VCaP (cell line): ENCODE results near the gene RBM12.
A peak's percentile ranks its signal among the peaks of the same experiment; 100 is the strongest.

ENCODE experiments used
- H3K27ac ChIP-seq: fragments of 450-650 bp; 2 replicates; pipeline ENCODE4 v1.5.1; 2017
- TF ChIP-seq, protein P1 (sequence below): fragments of 450-650 bp; conservative IDR thresholded peaks from 2 replicates; pipeline ENCODE4 v1.5.1; 2017; ENCODE audit warnings: mild to moderate bottlenecking, moderate library complexity

RBM12 gene

DNA sequence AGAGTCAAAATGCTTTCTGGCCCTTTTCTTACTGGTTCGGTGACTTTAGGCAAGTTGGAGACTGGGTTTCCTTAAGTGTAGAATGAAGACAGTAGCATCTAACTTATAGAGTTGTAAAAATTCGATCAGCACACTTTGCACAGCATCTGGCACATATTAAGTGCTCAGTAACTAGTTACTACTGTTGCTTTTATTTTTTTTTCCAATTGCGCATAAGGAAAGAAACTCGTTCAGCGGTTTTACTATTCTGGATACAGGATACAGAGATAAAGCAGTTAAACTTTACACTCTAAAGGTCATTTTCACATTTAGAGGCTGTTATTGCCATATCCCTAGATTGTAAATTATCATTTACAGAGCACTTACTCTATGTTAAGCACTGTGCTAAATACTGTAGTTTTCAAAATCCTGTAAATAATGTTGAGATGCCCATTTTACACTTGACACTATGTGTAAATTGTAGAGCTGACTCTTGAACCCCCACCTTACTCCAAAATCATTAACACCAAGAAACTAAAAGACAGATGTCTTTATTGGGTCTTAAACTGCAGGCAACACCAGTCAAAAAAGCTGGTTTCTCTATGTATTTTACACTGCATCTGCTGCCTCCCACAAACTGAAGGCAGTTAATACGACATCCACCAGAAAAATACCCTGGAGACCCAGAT is 35.4 kb upstream of the RBM12 start:
- TF ChIP-seq, protein P1, sequence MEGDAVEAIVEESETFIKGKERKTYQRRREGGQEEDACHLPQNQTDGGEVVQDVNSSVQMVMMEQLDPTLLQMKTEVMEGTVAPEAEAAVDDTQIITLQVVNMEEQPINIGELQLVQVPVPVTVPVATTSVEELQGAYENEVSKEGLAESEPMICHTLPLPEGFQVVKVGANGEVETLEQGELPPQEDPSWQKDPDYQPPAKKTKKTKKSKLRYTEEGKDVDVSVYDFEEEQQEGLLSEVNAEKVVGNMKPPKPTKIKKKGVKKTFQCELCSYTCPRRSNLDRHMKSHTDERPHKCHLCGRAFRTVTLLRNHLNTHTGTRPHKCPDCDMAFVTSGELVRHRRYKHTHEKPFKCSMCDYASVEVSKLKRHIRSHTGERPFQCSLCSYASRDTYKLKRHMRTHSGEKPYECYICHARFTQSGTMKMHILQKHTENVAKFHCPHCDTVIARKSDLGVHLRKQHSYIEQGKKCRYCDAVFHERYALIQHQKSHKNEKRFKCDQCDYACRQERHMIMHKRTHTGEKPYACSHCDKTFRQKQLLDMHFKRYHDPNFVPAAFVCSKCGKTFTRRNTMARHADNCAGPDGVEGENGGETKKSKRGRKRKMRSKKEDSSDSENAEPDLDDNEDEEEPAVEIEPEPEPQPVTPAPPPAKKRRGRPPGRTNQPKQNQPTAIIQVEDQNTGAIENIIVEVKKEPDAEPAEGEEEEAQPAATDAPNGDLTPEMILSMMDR: no peak
- peak overlapping the region; percentile 97 for H3K27ac ChIP-seq

DNA sequence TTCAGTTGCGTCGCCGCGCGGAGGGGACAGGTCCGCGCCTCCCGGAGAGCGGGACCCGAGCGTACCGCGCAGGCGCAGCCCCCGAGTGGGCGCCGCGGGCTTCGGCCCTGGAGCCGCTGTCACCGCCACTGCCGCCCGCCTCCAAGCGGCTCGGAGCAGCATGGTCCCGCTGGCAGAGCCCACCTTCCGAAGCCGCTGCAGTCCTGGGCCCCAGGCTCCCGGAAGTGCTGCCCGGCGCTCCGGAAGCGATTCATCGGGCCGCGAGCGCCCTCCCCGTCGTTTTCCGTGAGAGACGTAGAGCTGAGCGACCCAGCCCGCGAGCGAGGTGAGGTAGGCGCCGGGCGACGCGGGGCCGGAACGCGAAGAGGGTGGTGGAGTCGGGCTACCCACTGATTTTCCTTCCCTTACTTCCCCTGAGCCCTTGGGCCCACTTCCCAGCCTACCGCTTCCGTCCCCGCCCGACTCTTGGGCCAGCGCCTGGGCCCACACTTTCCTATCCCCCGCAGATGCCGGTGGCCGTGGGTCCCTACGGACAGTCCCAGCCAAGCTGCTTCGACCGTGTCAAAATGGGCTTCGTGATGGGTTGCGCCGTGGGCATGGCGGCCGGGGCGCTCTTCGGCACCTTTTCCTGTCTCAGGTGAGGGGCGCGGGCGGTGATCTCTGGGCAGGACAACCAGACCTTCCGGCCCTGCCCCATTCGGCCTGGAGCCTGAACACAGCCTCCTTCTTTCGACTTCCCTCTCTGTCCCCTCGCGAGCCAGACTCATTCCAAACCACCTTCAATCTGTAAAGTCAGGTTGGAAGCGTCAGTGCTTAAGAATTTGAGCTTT is 34.6 kb upstream of the RBM12 start, which contains the start of the genes NFS1 and ROMO1:
Gene NFS1, minus strand, starts transcription at position 226 of the 830 bp plus-strand sequence. Its CDS starts 64 bp downstream, at position 162.
Gene ROMO1, plus strand, starts transcription at position 279 of the 830 bp plus-strand sequence. Its CDS starts 228 bp downstream, at position 507.
- H3K27ac ChIP-seq: peak within 1 kb of the TSS; percentile 97
- TF ChIP-seq, protein P1: peak; percentile 29

DNA sequence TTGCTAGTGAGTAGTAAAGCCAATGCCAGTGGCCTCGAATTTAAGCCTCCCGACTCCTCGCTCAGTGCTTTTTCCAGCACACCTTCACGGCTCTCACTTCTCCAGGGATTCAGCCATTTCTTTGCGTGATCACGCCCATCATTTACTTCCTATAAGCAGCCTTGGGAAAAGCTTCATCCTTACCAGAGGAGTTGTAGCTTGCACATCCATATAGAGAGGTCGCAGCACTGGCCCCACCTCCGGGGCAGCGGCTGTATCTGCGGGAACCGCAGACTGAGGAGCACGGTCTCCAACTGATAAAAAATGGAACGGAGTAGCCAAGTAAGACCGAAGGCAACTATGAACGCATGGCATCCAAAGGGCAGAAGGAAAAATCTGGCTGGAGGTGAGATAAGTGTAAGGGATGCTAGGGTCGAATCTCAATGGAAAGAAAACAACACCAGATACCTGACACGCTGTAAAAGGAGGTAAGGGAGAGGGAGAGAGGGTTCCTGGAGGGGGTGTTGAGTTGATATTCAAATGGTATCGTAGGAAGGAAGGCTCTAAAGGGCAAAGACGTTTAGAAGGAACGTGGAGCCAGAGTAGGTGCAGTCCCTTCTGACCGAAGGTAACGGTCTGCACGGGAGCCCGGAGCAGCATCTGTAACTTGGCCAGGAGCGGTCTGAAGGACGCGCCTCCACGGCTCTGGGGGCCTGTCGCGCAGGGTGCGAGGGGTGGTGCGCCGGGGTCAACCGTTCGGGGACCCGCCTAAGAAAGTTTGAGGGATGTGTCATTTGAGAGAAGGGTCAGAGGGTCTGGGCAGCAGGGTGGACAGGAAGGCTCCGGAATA is 33.8 kb upstream of the RBM12 start:
- H3K27ac ChIP-seq: peak overlapping the region; percentile 97
- TF ChIP-seq, protein P1: no peak

DNA sequence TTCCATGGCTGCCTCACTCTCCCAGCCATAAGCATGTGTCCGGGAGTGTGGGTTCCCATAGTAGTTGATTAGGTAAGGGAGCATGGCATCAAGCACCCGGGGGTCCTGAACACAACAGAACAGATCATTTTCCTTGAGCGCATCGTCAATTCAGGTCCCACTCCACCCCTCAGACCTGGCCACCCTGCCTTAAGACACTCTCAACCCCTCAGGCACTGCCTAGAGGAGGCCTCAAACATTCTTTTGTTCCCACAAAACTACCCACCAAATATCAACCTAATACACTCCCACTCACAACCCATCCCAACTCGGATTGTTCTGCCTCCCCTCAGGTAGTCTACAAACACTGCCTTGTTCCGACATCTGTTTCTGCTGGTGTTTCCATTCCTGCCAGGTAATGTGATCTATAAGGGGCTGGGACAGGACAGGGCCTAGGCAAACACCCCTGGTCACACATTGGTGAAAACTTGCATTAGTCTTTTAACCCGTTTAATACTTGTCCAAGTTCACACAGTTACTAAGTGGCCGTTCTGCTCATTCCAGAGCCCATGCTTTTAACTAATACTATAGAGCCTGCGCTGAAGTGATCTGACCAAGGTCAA is 33.1 kb upstream of the RBM12 start:
- H3K27ac ChIP-seq: peak overlapping the region; percentile 97
- TF ChIP-seq, protein P1: no peak

DNA sequence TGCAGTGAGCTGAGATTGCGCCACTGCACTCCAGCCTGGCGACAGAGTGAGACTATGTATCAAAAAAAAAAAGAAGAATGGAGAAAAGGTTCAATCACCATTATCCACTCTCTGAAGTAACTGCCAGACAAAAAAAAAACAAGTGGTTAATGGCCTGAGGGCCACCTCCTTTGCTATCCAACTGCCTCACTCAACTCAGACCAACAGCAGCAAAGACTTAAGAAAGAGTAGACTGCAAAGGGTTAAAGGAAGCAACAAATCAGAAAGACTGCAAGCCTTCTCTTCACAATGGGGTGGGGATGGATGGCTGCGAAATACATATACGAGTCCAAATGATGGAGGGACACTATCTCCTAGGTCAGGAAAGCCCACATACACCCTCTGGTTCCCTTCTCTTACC is 31.3 kb upstream of the RBM12 start:
- H3K27ac ChIP-seq: no peak overlapping the region
- TF ChIP-seq, protein P1: no peak

DNA sequence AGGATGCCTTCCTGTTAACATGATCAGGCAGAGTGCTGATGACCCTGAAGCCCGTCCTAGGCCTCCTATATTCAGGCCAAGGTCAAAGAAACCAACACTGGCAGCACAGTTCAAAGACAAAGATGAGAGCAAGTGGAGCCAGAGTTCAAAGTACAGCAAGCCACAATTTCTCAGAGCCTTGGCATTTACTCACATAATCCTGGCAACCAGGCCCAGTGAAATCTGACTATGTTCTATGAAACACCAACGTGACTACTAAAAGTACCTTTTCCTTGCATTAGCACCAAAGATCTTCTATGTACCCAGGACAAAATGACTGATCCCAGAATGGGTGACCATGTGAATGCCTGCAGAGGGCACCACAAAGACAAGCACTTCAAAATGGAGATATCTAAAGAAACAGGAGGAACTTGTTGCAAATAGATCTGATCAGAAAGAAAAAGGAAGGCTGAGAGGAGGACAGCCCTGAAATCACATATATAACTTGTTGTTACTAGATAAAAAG is 30.6 kb upstream of the RBM12 start:
- H3K27ac ChIP-seq: no peak overlapping the region
- TF ChIP-seq, protein P1: no peak
